ENCODE measurements around the gene SLC25A30. TPM values are rescaled to one million over a fixed set of nuclear protein-coding genes. Genes with fewer than 3 reads are reported as not detected.

Gene SLC25A30
- total RNA-seq, 6 experiments from 2014 or later: 16.5 to 27.2 (median 18.8) TPM

DNA sequence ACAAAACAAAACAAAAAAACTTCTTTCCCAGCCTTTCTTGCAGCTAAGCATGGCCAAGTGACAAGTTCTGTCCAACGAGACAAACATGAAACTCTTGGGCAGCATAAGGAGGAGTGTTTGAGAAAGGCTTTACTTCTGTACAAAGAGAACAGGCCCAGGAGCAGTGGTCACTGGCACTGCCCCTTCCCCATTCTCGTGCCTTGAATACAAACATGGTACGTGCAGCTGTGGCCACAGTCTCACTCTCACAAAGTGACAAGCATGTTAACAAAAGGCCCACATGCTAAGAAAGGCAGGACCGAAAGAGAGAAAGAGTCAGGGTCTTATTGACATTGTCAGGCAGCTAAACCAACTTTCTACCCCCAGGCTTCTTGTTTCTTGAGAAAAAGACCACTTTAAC, 19.8 kb upstream of the SLC25A30 start:
- TF ChIP-seq, protein P1, sequence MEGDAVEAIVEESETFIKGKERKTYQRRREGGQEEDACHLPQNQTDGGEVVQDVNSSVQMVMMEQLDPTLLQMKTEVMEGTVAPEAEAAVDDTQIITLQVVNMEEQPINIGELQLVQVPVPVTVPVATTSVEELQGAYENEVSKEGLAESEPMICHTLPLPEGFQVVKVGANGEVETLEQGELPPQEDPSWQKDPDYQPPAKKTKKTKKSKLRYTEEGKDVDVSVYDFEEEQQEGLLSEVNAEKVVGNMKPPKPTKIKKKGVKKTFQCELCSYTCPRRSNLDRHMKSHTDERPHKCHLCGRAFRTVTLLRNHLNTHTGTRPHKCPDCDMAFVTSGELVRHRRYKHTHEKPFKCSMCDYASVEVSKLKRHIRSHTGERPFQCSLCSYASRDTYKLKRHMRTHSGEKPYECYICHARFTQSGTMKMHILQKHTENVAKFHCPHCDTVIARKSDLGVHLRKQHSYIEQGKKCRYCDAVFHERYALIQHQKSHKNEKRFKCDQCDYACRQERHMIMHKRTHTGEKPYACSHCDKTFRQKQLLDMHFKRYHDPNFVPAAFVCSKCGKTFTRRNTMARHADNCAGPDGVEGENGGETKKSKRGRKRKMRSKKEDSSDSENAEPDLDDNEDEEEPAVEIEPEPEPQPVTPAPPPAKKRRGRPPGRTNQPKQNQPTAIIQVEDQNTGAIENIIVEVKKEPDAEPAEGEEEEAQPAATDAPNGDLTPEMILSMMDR (IDR thresholded peaks at IDR 0.05): no peak
- Mint-ChIP-seq H3K27me3 (ENCODE audit: insufficient read depth) (no peaks in the 10 kb centered on the region), H3K4me3 (no peak overlapping the region), H3K4me1 (ENCODE audit: low read depth) (peaks cover 28% of the 10 kb centered on the region), H3K9me3 (no peaks in the 10 kb centered on the region), H3K27ac (no peak overlapping the region), H3K36me3 (ENCODE audit: low read depth) (no peaks in the 10 kb centered on the region)
- DNase-seq: no peak

DNA sequence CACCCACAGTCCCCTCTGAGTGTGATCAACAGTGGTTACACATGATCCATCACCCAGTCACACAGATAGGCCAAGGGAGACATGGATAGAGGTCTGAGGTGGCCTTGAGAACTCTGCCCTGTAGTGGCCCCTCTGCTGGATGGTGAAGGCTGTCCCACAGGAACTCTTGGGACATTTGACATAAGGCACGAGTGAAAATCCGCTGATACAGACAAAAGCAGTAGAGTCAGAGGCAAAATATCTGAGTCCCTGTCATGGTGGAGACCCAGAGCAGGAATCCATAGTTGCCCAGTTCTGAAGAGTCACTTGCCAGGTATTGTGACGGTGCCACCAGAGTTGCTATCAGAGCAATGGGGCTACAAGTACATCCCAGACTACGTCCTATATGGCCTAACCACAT, 18.8 kb upstream of the SLC25A30 start:
- H3K4me1 Mint-ChIP-seq (ENCODE audit: low read depth): peaks cover 26% of the 10 kb centered on the region

DNA sequence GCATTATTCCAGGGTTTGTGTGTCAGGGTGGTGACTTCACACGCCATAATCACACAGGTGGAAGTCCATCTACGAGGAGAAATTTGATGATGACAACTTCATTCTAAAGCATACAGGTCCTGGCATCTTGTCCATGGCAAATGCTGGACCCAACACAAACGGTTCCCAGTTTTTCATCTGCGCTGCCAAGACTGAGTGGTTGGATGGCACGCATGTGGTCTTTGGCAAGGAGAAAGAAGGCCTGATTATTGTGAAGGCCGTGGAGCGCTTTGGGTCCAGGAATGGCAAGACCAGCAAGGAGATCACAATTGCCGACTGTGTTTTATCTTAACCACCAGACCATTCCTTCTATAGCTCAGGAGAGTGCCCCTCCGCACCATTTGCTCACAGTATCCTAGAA, 18.2 kb upstream of the SLC25A30 start:
- H3K4me3 Mint-ChIP-seq: no peak overlapping the region
- no peaks in the 10 kb centered on the region for H3K27me3 Mint-ChIP-seq (ENCODE audit: insufficient read depth)
- peaks cover 19% of the 10 kb centered on the region for H3K4me1 Mint-ChIP-seq (ENCODE audit: low read depth)
- TF ChIP-seq, protein P1 (IDR thresholded peaks at IDR 0.05): no peak
- no peaks in the 10 kb centered on the region for H3K36me3 Mint-ChIP-seq (ENCODE audit: low read depth)
- H3K27ac Mint-ChIP-seq: no peak overlapping the region
- H3K9me3 Mint-ChIP-seq: no peaks in the 10 kb centered on the region
- DNase-seq: no peak

More for the DNA sequence above, 18.8 kb upstream of the SLC25A30 start:
- no peaks in the 10 kb centered on the region for H3K27me3 Mint-ChIP-seq (ENCODE audit: insufficient read depth)
- H3K36me3 Mint-ChIP-seq (ENCODE audit: low read depth): no peaks in the 10 kb centered on the region
- TF ChIP-seq, protein P1 (IDR thresholded peaks at IDR 0.05): no peak
- H3K9me3 Mint-ChIP-seq: no peaks in the 10 kb centered on the region
- no peak overlapping the region for H3K27ac Mint-ChIP-seq
- no peak for DNase-seq
- H3K4me3 Mint-ChIP-seq: no peak overlapping the region

DNA sequence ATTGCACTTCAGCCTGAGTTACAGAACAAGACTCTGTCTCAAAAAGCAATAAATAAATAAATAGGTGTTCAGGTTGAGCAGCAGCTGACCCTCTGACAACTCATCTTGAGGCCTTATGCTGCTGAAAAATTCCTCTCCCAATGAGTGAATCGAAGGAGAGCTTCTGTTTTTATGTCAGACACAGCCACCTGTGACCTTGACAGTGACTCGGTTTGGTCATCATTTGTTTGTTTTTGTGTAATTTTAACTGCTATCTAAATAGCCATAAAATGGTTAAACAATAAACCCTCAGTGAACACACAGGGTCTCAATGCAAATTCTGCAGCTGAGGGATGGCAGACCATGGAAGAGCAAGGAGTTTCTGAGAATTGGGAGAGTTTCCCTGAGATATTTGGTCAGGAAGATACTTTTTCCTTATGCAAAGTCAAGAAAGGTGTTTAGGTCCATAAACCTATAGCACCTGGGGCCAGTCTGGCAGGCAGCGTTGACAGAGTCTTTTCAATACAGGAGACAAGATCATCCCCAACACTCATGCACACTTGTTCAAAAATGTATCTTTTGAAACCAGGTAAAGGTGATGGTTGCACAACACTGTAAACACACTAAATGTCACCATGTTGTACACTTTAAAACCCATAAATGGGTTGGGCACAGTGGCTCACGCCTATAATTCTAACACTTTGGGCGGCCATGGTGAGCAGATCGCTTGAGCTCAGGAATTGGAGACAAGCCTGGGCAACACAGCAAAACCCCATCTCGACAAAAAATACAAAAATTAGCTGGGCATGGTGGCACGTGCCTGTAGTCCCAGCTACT, 16.6 kb upstream of the SLC25A30 start:
- Mint-ChIP-seq H3K27me3 (ENCODE audit: insufficient read depth) (peaks cover 2% of the 10 kb centered on the region; the same call in 1 of the 2 replicates), H3K27ac (no peak overlapping the region), H3K36me3 (ENCODE audit: low read depth) (no peaks in the 10 kb centered on the region), H3K9me3 (no peaks in the 10 kb centered on the region), H3K4me1 (ENCODE audit: low read depth) (peaks cover 6% of the 10 kb centered on the region), H3K4me3 (no peak overlapping the region)
- TF ChIP-seq, protein P1 (IDR thresholded peaks at IDR 0.05): no peak
- no peak for DNase-seq

DNA sequence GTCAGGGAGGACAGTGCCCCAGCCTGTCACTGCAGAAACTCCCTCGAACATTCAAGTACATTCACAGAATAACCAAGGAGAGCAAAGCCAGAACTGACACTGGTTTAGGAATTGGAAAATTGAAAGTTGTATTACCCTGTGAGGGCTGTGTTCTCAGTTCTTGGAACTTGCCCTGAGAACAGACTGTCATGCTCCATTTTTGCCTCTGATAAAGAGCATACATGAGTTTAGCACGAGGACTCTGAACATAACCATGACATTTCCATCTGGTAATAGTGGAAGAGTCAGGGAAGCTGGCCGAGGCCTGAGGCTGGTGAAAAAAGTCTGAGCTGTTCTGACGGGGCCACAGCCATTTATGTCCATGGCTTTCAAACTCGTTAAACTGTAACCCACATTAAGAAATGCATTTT, 15.2 kb upstream of the SLC25A30 start:
- no peak for DNase-seq
- no peaks in the 10 kb centered on the region for H3K4me1 Mint-ChIP-seq (ENCODE audit: low read depth)
- H3K9me3 Mint-ChIP-seq: no peaks in the 10 kb centered on the region
- no peak overlapping the region for H3K27ac Mint-ChIP-seq
- H3K36me3 Mint-ChIP-seq (ENCODE audit: low read depth): no peaks in the 10 kb centered on the region
- no peak overlapping the region for H3K4me3 Mint-ChIP-seq
- peaks cover 2% of the 10 kb centered on the region; the same call in 1 of the 2 replicates for H3K27me3 Mint-ChIP-seq (ENCODE audit: insufficient read depth)
- TF ChIP-seq, protein P1 (IDR thresholded peaks at IDR 0.05): no peak

All from HFFc6 (cell line).